Neural cell (in vitro differentiated cells): ENCODE measurements around the gene SPECC1L. TPM values are rescaled to one million over a fixed set of nuclear protein-coding genes. Genes with fewer than 3 reads are reported as not detected.

Experiments used
- H2AFZ ChIP-seq: fragments of 200-600, 300-800 bp; sonication (generic), shearing (Covaris generic); 2 replicates; pipeline ENCODE4 v1.6.0; 2014; ENCODE audit warnings: low read depth, mild to moderate bottlenecking, antibody characterized with exemption, low read length, moderate library complexity
- H3F3A ChIP-seq: fragments of 200-600 bp; shearing (Covaris generic); 2 replicates; pipeline ENCODE4 v1.6.1; 2016; ENCODE audit warnings: mild to moderate bottlenecking, moderate library complexity, mixed read lengths, antibody characterized with exemption, low read length; ENCODE audit not compliant: insufficient read depth, poor library complexity, severe bottlenecking
- H3K27ac ChIP-seq: fragments of 200-600, 300-800 bp; sonication (generic), shearing (Covaris generic); 2 replicates; pipeline ENCODE4 v1.5.1; 2014; ENCODE audit warnings: mild to moderate bottlenecking, low read length, moderate library complexity
- H3K27me3 ChIP-seq: fragments of 300-800, 200-600 bp; sonication (generic), shearing (Covaris generic); 2 replicates; pipeline ENCODE4 v1.6.0; 2014; ENCODE audit warnings: mild to moderate bottlenecking, low read depth, low read length, moderate library complexity; ENCODE audit not compliant: insufficient read depth
- H3K36me3 ChIP-seq: fragments of 300-800, 200-600 bp; sonication (generic), shearing (Covaris generic); 2 replicates; pipeline ENCODE4 v1.5.1; 2014; ENCODE audit warnings: mild to moderate bottlenecking, antibody characterized with exemption, low read length, moderate library complexity; ENCODE audit not compliant: insufficient read depth
- H3K4me2 ChIP-seq: fragments of 300-800, 200-600 bp; sonication (generic), shearing (Covaris generic); 2 replicates; pipeline ENCODE4 v1.6.0; 2014; ENCODE audit warnings: mild to moderate bottlenecking, low read length
- H3K4me3 ChIP-seq: fragments of 300-800, 200-600 bp; sonication (generic), shearing (Covaris generic); 2 replicates; pipeline ENCODE4 v1.5.1; 2014; ENCODE audit warnings: mild to moderate bottlenecking, low read length, moderate library complexity
- H3K79me2 ChIP-seq: fragments of 200-600 bp; shearing (Covaris generic); replicated peaks from 2 replicates; pipeline ENCODE4 v1.6.0; 2014; ENCODE audit warnings: mild to moderate bottlenecking, low read length, moderate library complexity; ENCODE audit not compliant: insufficient read depth
- H3K9ac ChIP-seq: fragments of 300-800, 200-600 bp; sonication (generic), shearing (Covaris generic); 2 replicates; pipeline ENCODE4 v1.6.1; 2016; ENCODE audit warnings: mild to moderate bottlenecking, low read length, mixed read lengths
- H3K9me2 ChIP-seq: fragments of 200-600 bp; shearing (Covaris generic); 2 replicates; pipeline ENCODE4 v1.6.1; 2016; ENCODE audit warnings: mild to moderate bottlenecking, low read length, mixed read lengths; ENCODE audit not compliant: insufficient read depth
- H3K9me3 ChIP-seq: fragments of 200-600, 300-800 bp; sonication (generic), shearing (Covaris generic); 2 replicates; pipeline ENCODE4 v1.6.1; 2016; ENCODE audit warnings: mild to moderate bottlenecking, mixed run types, low read length, moderate library complexity, mixed read lengths
- H4K20me1 ChIP-seq: fragments of 200-600 bp; shearing (Covaris generic); 2 replicates; pipeline ENCODE4 v1.6.1; 2016; ENCODE audit warnings: mild to moderate bottlenecking, mixed run types; ENCODE audit not compliant: insufficient read depth
- CTCF ChIP-seq: fragments of 450-650 bp; IDR thresholded peaks from 2 replicates; pipeline ENCODE4 v1.5.1; 2014; ENCODE audit warnings: antibody characterized with exemption, mild to moderate bottlenecking, moderate library complexity; ENCODE audit not compliant: poor library complexity, severe bottlenecking
- EP300 ChIP-seq: fragments of 450-650 bp; conservative IDR thresholded peaks from 2 replicates; pipeline ENCODE4 v1.6.1; 2014; ENCODE audit warnings: antibody characterized with exemption, mild to moderate bottlenecking, moderate library complexity; ENCODE audit not compliant: poor library complexity, severe bottlenecking
- EZH2 ChIP-seq: fragments of 200-600, 300-800 bp; shearing (Covaris generic), sonication (generic); IDR thresholded peaks from 2 replicates; pipeline ENCODE4 v1.6.1; 2014; ENCODE audit warnings: antibody characterized with exemption, low read length, borderline replicate concordance, mild to moderate bottlenecking; ENCODE audit not compliant: insufficient read depth, poor library complexity, severe bottlenecking
- MXI1 ChIP-seq: fragments of 450-650 bp; conservative IDR thresholded peaks from 2 replicates; pipeline ENCODE4 v1.6.1; 2014; ENCODE audit warnings: antibody characterized with exemption, mild to moderate bottlenecking; ENCODE audit not compliant: poor library complexity, severe bottlenecking
- POLR2AphosphoS5 ChIP-seq: IDR thresholded peaks from 2 replicates; pipeline ENCODE4 v1.6.1; 2012
- RAD21 ChIP-seq: fragments of 450-650 bp; conservative IDR thresholded peaks from 2 replicates; pipeline ENCODE4 v1.6.1; 2014; ENCODE audit warnings: antibody characterized with exemption, mild to moderate bottlenecking, moderate library complexity
- SMC3 ChIP-seq: fragments of 450-650 bp; conservative IDR thresholded peaks from 2 replicates; pipeline ENCODE4 v1.6.1; 2014; ENCODE audit warnings: antibody characterized with exemption, mild to moderate bottlenecking, moderate library complexity; ENCODE audit not compliant: poor library complexity
- TAF1 ChIP-seq: IDR thresholded peaks from 2 replicates; pipeline ENCODE4 v1.6.1; 2012; ENCODE audit warnings: low read depth
- polyA plus RNA-seq: library from polyadenylated mRNA; depleted of rRNA; stranded (reverse); fragments of >200 nt; gene quantifications from 2 replicates; pipeline ENCODE4 v1.2.3, GENCODE V29; 2014
- TF ChIP-seq, protein P1 (sequence below): IDR thresholded peaks from 2 replicates; pipeline ENCODE4 v1.6.1; 2012; ENCODE audit warnings: borderline replicate concordance

Gene SPECC1L
- polyA plus RNA-seq, 1 donor from 2014 or later = 27.1 TPM

GRCh38 chr22:24457894-24458420 lies 187.3 kb downstream of the SPECC1L start:
- H3K27ac ChIP-seq = no peak overlapping the region
- H3K27me3 ChIP-seq = no peaks in the 10 kb centered on the region
- H3K9me3 ChIP-seq = no peaks in the 10 kb centered on the region
- no peak overlapping the region for H2AFZ ChIP-seq
- no peak overlapping the region for H3K4me3 ChIP-seq
- H3F3A ChIP-seq = no peaks in the 10 kb centered on the region
- H3K79me2 ChIP-seq = no peaks in the 10 kb centered on the region
- H3K9me2 ChIP-seq = no peaks in the 10 kb centered on the region
- no peak overlapping the region for H3K4me2 ChIP-seq
- no peak overlapping the region for H3K9ac ChIP-seq
- no peaks in the 10 kb centered on the region for H3K36me3 ChIP-seq
- H4K20me1 ChIP-seq = no peaks in the 10 kb centered on the region
- TF ChIP-seq EZH2 (no peak), POLR2AphosphoS5 (no peak), RAD21 (no peak), TAF1 (no peak), EP300 (no peak), CTCF (no peak), SMC3 (no peak), MXI1 (no peak)
- TF ChIP-seq, protein P1, sequence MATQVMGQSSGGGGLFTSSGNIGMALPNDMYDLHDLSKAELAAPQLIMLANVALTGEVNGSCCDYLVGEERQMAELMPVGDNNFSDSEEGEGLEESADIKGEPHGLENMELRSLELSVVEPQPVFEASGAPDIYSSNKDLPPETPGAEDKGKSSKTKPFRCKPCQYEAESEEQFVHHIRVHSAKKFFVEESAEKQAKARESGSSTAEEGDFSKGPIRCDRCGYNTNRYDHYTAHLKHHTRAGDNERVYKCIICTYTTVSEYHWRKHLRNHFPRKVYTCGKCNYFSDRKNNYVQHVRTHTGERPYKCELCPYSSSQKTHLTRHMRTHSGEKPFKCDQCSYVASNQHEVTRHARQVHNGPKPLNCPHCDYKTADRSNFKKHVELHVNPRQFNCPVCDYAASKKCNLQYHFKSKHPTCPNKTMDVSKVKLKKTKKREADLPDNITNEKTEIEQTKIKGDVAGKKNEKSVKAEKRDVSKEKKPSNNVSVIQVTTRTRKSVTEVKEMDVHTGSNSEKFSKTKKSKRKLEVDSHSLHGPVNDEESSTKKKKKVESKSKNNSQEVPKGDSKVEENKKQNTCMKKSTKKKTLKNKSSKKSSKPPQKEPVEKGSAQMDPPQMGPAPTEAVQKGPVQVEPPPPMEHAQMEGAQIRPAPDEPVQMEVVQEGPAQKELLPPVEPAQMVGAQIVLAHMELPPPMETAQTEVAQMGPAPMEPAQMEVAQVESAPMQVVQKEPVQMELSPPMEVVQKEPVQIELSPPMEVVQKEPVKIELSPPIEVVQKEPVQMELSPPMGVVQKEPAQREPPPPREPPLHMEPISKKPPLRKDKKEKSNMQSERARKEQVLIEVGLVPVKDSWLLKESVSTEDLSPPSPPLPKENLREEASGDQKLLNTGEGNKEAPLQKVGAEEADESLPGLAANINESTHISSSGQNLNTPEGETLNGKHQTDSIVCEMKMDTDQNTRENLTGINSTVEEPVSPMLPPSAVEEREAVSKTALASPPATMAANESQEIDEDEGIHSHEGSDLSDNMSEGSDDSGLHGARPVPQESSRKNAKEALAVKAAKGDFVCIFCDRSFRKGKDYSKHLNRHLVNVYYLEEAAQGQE = no peak

- Histone ChIP-seq H3K27me3 (no peaks in the 10 kb centered on the region), H3K9me2 (no peaks in the 10 kb centered on the region), H3K4me2 (no peak overlapping the region), H2AFZ (no peak overlapping the region), H3K27ac (no peak overlapping the region), H3K9me3 (no peaks in the 10 kb centered on the region), H3F3A (no peaks in the 10 kb centered on the region), H3K4me3 (no peak overlapping the region), H3K36me3 (no peaks in the 10 kb centered on the region), H3K79me2 (no peaks in the 10 kb centered on the region), H3K9ac (no peak overlapping the region), H4K20me1 (no peaks in the 10 kb centered on the region)
- TF ChIP-seq TAF1 (no peak), EZH2 (no peak), RAD21 (no peak), CTCF (no peak), SMC3 (no peak), MXI1 (no peak), EP300 (no peak), POLR2AphosphoS5 (no peak)
- TF ChIP-seq, protein P1 = no peak
These were observed 189.3 kb downstream of the SPECC1L start for GRCh38 chr22:24459911-24460310.
